Endothelial cell of umbilical vein (primary cell): ENCODE results near the gene LHX4. TPM values are rescaled to one million over a fixed set of nuclear protein-coding genes. Genes with fewer than 3 reads are reported as not detected.

Experiments used
- BruUV-seq: library from RNA; stranded (reverse); fragments of 400-500 nt; replicated peaks from 2 replicates; lab custom pipeline; 2021; lab: Mats Ljungman, UMichigan
- CTCF ChIA-PET: fragments of 300-600, 350-600 bp; sonication (Branson Sonifier 250); formaldehyde crosslinking; loops from one replicate; lab custom pipeline; 2021; ENCODE audit warnings: antibody characterized with exemption, inconsistent platforms; lab: Charles Lee
- POLR2A ChIA-PET: fragments of 300-600, 350-600 bp; sonication (Branson Sonifier 250); formaldehyde crosslinking; loops from one replicate; lab custom pipeline; 2021; ENCODE audit warnings: antibody characterized with exemption, inconsistent platforms; lab: Charles Lee
- DNase-seq: peaks from one replicate; pipeline ENCODE4 v3.0.0-alpha.2; 2011; ENCODE audit warnings: low read depth, low spot score
- FAIRE-seq: peaks from 2 replicates; lab custom pipeline; 2011; peaks lifted over from hg19 to GRCh38; lab: Jason Lieb, UNC
- H2AFZ ChIP-seq: 2 replicates; pipeline ENCODE4 v1.6.0; 2012; ENCODE audit warnings: low read depth, low read length, control low read depth, inconsistent platforms
- H3K27ac ChIP-seq: 2 replicates; pipeline ENCODE4 v1.5.1; 2011; ENCODE audit warnings: low read depth, mild to moderate bottlenecking, control low read depth, low read length, moderate library complexity; ENCODE audit not compliant: insufficient read depth
- H3K27me3 ChIP-seq, 2 experiments: 2 replicates each; pipeline versions ENCODE4 v1.6.0 to v1.6.1; 2011; ENCODE audit warnings: low read length in 2 of 2, mixed read lengths in 1 of 2; ENCODE audit not compliant: control insufficient read depth in 2 of 2, insufficient read depth in 2 of 2
- H3K36me3 ChIP-seq, 2 experiments: 2 replicates in 1 of 2; 3 replicates in 1 of 2; pipeline ENCODE4 v1.5.1; 2011; ENCODE audit warnings: low read length in 2 of 2, mild to moderate bottlenecking in 1 of 2, moderate library complexity in 1 of 2; ENCODE audit not compliant: control insufficient read depth in 2 of 2, insufficient read depth in 2 of 2; ENCODE audit errors: extremely low read depth in 1 of 2
- H3K4me1 ChIP-seq: 3 replicates; pipeline ENCODE4 v1.5.1; 2011; ENCODE audit warnings: mild to moderate bottlenecking, low read length; ENCODE audit not compliant: control insufficient read depth, insufficient read depth; ENCODE audit errors: extremely low read depth
- H3K4me2 ChIP-seq: 2 replicates; pipeline ENCODE4 v1.6.1; 2011; ENCODE audit warnings: low read length, control low read depth, mixed read lengths; ENCODE audit not compliant: insufficient read depth
- H3K4me3 ChIP-seq, 3 experiments: fragments of 200-600 bp in 1 of 3; sonication (generic), shearing (Covaris generic) in 1 of 3; replicated peaks in 1 of 3; 2 replicates each; pipeline ENCODE4 v1.5.1; 2011 to 2016; ENCODE audit warnings: control low read depth in 3 of 3, low read length in 3 of 3, mild to moderate bottlenecking in 2 of 3, inconsistent platforms in 1 of 3, low read depth in 1 of 3, moderate library complexity in 1 of 3; ENCODE audit not compliant: insufficient read depth in 1 of 3
- H3K79me2 ChIP-seq: 2 replicates; pipeline ENCODE4 v1.6.0; 2012; ENCODE audit warnings: low read length, inconsistent platforms; ENCODE audit not compliant: control insufficient read depth, insufficient read depth
- H3K9ac ChIP-seq: replicated peaks from 2 replicates; pipeline ENCODE3; 2011; ENCODE audit warnings: low read length, control low read depth; ENCODE audit not compliant: insufficient read depth; ENCODE audit errors: extremely low read depth
- H3K9me1 ChIP-seq: replicated peaks from 3 replicates; pipeline ENCODE4 v1.6.0; 2011; ENCODE audit warnings: mild to moderate bottlenecking, low read length; ENCODE audit not compliant: control insufficient read depth, insufficient read depth; ENCODE audit errors: extremely low read depth
- H3K9me3 ChIP-seq: replicated peaks from 2 replicates; pipeline ENCODE4 v1.5.1; 2012; ENCODE audit warnings: low read length, inconsistent platforms; ENCODE audit not compliant: control insufficient read depth, insufficient read depth
- H4K20me1 ChIP-seq: replicated peaks from 2 replicates; pipeline ENCODE3; 2011; ENCODE audit warnings: mild to moderate bottlenecking, low read length; ENCODE audit not compliant: control insufficient read depth, insufficient read depth; ENCODE audit errors: extremely low read depth
- CTCF ChIP-seq, 2 donors: IDR thresholded peaks; 1 replicate in 1 of 2; 2 replicates in 1 of 2; pipeline ENCODE4 v1.5.1; 2011; ENCODE audit warnings: low read length in 2 of 2, mild to moderate bottlenecking in 2 of 2, moderate library complexity in 2 of 2, control low read depth in 1 of 2, inconsistent platforms in 1 of 2, low read depth in 1 of 2; ENCODE audit not compliant: insufficient read depth in 1 of 2; ENCODE audit errors: extremely low read depth in 1 of 2
- EZH2 ChIP-seq: IDR thresholded peaks from 2 replicates; pipeline ENCODE4 v1.6.1; 2012; ENCODE audit warnings: borderline replicate concordance, low read depth, mild to moderate bottlenecking, moderate library complexity, low read length, inconsistent platforms; ENCODE audit not compliant: severe bottlenecking
- FOS ChIP-seq: IDR thresholded peaks from 2 replicates; pipeline ENCODE4 v1.6.1; 2011; ENCODE audit warnings: mild to moderate bottlenecking, low read length, moderate library complexity, borderline replicate concordance; ENCODE audit not compliant: insufficient read depth
- GATA2 ChIP-seq: IDR thresholded peaks from 2 replicates; pipeline ENCODE4 v1.7.0; 2011; ENCODE audit warnings: low read depth, mild to moderate bottlenecking, moderate library complexity, mixed read lengths, low read length; ENCODE audit not compliant: insufficient read length, insufficient read depth
- JUN ChIP-seq: IDR thresholded peaks from 2 replicates; pipeline ENCODE4 v1.6.1; 2011; ENCODE audit warnings: borderline replicate concordance, low read depth; ENCODE audit not compliant: insufficient read length, insufficient read depth
- MAX ChIP-seq: IDR thresholded peaks from 2 replicates; pipeline ENCODE4 v1.6.1; 2011; ENCODE audit not compliant: insufficient read depth, insufficient read length
- MYC ChIP-seq: IDR thresholded peaks from one replicate; pipeline ENCODE4 v1.6.1; 2011; ENCODE audit warnings: mild to moderate bottlenecking, low read depth, low read length
- POLR2A ChIP-seq: IDR thresholded peaks from 2 replicates; pipeline ENCODE4 v1.6.1; 2012; ENCODE audit warnings: low read depth, mild to moderate bottlenecking, control low read depth, low read length
- POLR2AphosphoS5 ChIP-seq: IDR thresholded peaks from 2 replicates; pipeline ENCODE4 v1.6.1; 2012; ENCODE audit warnings: low read depth, mild to moderate bottlenecking, control low read depth, low read length, moderate library complexity; ENCODE audit not compliant: insufficient read depth
- dilution Hi-C: fragments of 300-500 bp; cut with MboI; formaldehyde crosslinking; loops from one replicate; pipeline ENCODE4 v1.15.0; 2019; ENCODE audit warnings: low sequenced_read_pairs; ENCODE audit not compliant: extremely low pct_ligation_motif_present
- intact Hi-C: fragments of 100-400 bp; cut with micrococcal nuclease; formaldehyde crosslinking; loops from one replicate; pipeline ENCODE4 v1.10.0; 2022
- polyA plus RNA-seq, 4 experiments: library from polyadenylated mRNA; depleted of rRNA in 3 of 4; stranded (reverse) in 3 of 4; unstranded in 1 of 4; fragments of >200 nt; gene quantifications; 2 replicates each; pipeline versions ENCODE4 v1.2.1 to v1.2.3, GENCODE V29; 2011 to 2012; ENCODE audit warnings: missing spikeins in 1 of 4
- total RNA-seq: library from RNA; stranded (reverse); gene quantifications from 2 replicates; pipeline ENCODE4 v1.2.3, GENCODE V29; 2021

LHX4 gene
- total and polyA plus RNA-seq, 2 donors (not counting 3 experiments of a cell fraction or from before 2014, with no cell fraction given) = not detected

GRCh38 chr1:180280617-180281016, 50.6 kb downstream of the LHX4 start:
- CTCF ChIA-PET = interaction anchor here (1.6 kb wide), 1 partner anchor 10 kb away, joined by 3 read pairs; no protein-coding TSS in a partner anchor
- FAIRE-seq (no peak), DNase-seq (no peak)
- no TSS peak for BruUV-seq
- no peaks in the 10 kb centered on the region for H3K9me1 ChIP-seq
- peaks cover 14% of the 10 kb centered on the region for H3K4me1 ChIP-seq
- no peak overlapping the region for H2AFZ ChIP-seq
- H4K20me1 ChIP-seq = no peaks in the 10 kb centered on the region
- no peak overlapping the region for H3K27ac ChIP-seq
- no peak overlapping the region for H3K4me3 ChIP-seq
- no peak overlapping the region for H3K4me2 ChIP-seq
- H3K79me2 ChIP-seq = no peaks in the 10 kb centered on the region
- intact Hi-C loops (no loop called here), dilution Hi-C loops (no loop called here)
- H3K9ac ChIP-seq = no peak overlapping the region
- no peak for TF ChIP-seq EZH2
- no peak for TF ChIP-seq FOS
- TF ChIP-seq POLR2A = no peak
- no peak for TF ChIP-seq MYC
- TF ChIP-seq GATA2 = no peak
- TF ChIP-seq JUN = no peak
- TF ChIP-seq POLR2AphosphoS5 = no peak
- TF ChIP-seq CTCF (IDR thresholded peaks at IDR 0.05; ENCODE audit: extremely low read depth in 1 of 2, insufficient read depth in 1 of 2, low read depth in 1 of 2, low read length in 2 of 2) = no peak
- no peak for TF ChIP-seq MAX
- no peaks in the 10 kb centered on the region for H3K36me3 ChIP-seq
- POLR2A ChIA-PET = no interaction called here
- H3K27me3 ChIP-seq = no peaks in the 10 kb centered on the region
- H3K9me3 ChIP-seq = no peaks in the 10 kb centered on the region
